NCI-H2107 treated with DMSO at 0.1 percent for 48 hours (cell line): ENCODE measurements around the gene TSC22D2.
"Not testable (repeated sequence)": the region's sequence is repeated elsewhere in the genome, so short reads cannot be mapped to it uniquely, and the experiment has no call there.

Experiments
- DNase-seq: peaks from one replicate; lab custom pipeline; 2025; ENCODE audit not compliant: unreplicated experiment; lab: John Stamatoyannopoulos, UW

Gene TSC22D2

DNA sequence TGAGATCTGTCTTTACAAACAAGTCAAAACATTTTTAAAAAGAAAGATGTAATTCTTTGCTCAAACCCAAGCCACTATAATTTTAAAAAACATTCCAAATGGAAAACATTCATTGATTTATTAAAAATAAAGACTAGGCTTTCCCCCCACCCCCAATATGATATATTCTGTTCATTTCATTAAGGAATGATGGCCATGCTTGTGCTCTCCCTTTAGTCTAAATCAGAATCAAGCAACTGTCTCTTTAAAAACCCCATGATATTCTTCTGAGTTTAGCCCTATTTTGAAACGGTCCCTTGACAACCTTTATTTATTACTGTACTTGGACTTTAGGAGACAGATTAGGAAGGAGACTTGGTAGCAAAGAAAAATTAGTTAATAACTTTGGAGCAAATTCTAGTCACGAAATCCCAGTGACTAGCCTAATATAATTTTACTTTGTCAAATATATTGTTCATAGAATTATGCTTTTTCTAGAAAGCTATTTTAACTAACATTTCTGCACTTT, 38.4 kb downstream of the TSC22D2 start:
- DNase-seq, result no peak

GRCh38 chr3:150447084-150447483, 39.0 kb downstream of the TSC22D2 start:
- DNase-seq, result no peak

- DNase-seq, result no peak
Measured at GRCh38 chr3:150447631-150448465, 39.8 kb downstream of the TSC22D2 start.

- no peak for DNase-seq
Measured at GRCh38 chr3:150449169-150449721, 41.1 kb downstream of the TSC22D2 start.

GRCh38 chr3:150450916-150451315, 42.8 kb downstream of the TSC22D2 start:
- no peak for DNase-seq

- DNase-seq, result no peak
Measured at GRCh38 chr3:150451329-150452048, 43.4 kb downstream of the TSC22D2 start.

DNA sequence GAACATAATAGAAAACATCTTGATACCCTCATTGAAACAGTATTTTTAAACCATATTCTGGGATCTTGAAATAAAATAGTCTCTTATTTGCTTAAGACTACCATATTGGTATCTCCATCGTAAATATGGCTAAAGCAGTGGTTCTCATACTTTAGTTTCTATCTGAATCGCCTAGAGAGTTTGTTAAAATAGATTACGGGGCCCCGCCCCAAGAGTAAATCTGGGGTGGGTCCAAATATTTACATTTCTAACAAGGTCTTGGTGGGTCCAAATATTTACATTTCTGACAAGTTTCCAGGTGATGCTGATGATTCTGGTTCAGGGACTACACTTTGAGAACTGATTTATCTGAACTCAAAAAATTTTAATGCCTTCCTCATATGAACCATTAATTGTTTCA, 45.3 kb downstream of the TSC22D2 start:
- DNase-seq, result no peak

- DNase-seq, result no peak
Measured at GRCh38 chr3:150454085-150454484, 46.0 kb downstream of the TSC22D2 start.

DNA sequence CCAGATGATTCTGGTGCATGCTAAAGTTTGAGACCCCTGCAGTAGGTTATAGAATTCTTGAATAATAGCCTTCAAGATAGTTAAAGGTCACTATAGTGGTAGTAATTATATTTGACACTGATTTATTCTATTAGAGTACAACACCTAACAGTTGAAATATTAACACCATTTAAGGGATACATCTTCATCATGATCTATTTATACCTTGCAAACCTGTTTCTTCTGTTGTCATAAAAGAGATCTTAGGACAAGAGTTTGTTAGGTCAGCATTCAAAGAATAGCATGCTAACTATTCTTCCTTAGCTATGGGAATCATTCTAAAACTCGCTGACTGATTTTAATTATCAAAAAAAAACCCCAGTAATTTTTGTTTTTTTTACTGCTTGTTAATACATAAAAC, 46.5 kb downstream of the TSC22D2 start:
- no peak for DNase-seq

GRCh38 chr3:150455341-150455740, 47.2 kb downstream of the TSC22D2 start:
- DNase-seq, result no peak

DNA sequence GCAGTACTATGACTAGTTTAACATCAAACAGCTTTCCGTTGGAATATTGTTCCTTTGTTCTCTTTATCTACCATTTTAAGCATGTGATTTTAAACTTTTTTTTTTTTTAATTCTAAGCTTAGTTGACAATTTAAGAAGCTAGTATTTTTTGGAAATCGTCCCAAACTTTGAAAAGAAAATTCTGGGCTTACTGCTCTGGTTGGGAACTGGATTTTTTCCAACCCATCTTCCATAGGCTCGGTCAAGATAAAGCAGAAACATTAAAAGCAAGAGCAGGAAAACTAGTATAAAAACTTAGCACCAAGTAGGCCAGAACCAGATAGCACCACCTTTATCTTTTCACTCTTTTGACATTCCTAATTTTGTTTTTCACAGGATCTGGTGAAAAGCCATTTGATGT, 49.9 kb downstream of the TSC22D2 start:
- no peak for DNase-seq

DNA sequence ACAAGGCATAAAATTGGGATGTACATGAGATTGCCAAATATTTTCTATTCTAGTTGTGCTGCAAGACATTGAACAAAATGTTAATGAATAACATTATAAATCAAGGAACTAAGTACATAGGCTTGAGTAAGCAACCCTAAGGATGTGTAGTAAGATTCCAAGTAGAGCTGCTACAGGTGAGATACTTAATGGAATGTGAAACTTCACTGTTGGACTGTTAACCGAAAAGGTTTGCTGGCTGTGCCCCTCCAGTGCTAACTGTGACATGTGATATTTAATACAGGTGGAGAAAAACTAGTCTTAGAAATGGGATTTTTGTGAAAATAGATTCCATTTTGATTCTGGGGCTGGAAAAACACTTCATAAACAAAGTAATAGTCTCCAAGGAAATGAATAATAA, 52.4 kb downstream of the TSC22D2 start:
- DNase-seq, result no peak

DNA sequence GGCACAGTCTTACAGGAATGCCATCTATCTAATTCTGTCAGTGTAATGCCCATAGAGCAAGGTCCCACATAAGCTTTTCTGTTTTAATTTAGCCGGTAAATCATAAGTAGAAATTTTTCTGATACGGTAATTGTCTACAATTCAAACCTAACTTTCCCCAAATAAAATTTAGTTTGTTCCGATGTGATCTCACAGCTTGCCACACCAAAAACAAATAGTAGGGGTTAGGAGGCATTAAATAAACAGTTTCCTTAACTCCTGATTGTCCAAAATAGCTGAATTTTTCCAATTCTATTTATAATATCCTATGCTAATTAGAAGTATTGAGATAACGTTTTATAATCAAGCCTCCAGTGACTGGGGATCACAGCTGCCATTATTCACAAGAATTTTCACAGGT, 53.3 kb downstream of the TSC22D2 start:
- no peak for DNase-seq

DNA sequence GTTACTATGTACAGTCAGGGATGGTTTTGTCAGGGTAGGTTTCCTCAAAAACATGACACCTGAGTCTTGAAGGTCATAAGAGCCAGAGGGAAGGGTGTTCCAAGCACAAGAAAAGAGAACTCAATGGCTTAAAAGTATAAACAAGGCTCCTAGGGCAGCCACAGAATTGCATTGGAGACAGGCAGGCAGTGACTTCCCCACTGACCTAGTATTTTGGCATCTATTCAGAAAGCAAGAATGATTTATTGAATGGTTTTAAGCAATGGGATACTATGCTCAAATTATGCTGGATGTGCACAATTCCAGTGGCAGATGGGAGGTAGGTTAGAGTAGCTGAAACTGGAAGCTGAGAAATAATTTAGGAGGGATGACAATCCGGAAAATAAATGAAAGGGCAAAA, 54.0 kb downstream of the TSC22D2 start:
- DNase-seq, result no peak

DNA sequence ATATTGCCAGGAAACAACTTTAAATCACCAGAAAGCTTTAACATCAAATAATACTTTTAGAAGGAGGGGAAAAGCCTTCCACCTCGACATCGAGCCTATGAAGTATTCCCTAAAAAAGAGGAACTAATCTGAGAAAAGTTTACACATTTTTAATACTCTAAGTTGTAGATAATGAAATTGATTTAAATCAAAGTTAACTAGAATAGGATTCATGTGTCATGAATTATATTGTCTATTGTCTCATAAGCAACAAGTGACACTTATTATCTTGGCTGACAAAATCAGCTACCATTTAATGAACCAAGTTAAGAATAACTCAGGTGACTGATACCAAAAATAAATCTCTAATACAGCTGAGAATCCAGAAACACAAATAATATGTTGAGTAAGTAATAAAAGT, 56.6 kb downstream of the TSC22D2 start:
- DNase-seq, result no peak

GRCh38 chr3:150467381-150467780, 59.3 kb downstream of the TSC22D2 start:
- no peak for DNase-seq

DNA sequence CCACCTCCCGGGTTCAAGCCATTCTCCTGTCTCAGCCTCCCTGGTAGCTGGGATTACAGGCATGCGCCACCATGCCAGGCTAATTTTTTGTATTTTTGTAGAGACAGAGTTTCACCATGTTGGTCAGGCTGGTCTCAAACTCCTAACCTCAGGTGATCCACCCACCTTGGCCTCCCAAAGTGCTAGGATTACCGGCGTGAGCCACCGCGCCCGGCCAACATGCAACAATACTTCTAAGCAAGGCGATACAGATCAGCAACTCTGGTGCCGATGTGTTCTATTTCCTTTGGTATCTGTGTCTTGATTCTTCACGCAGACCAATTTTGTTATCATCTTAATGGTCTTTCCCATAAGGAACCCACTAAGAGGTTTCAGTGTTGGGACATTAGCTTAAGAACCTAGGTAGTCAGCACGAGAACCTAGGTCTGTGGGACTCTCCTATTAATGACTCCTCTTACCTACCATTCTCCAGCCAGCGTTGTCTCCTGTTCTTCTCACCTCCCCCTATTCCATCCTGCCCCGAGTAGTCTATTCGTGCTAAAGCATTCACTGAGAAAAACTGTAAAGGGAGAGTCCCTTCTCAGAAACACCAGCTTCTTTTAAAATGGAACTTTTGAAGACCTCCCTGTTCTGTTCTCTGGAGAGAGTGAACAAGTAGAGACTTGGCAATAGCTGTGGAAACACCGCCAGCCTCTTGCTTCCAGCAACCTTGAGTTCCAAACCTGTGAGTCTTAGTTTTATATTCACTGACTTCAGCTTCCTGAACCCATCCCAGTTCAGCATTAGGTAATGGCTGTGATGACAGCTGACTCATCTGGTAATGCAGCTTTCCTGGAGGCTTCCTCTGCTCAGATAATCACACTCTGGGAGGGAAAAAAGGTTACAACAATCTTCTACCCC, 61.2 kb downstream of the TSC22D2 start:
- no peak for DNase-seq

GRCh38 chr3:150469931-150470740, 62.0 kb downstream of the TSC22D2 start:
- DNase-seq, result no peak

DNA sequence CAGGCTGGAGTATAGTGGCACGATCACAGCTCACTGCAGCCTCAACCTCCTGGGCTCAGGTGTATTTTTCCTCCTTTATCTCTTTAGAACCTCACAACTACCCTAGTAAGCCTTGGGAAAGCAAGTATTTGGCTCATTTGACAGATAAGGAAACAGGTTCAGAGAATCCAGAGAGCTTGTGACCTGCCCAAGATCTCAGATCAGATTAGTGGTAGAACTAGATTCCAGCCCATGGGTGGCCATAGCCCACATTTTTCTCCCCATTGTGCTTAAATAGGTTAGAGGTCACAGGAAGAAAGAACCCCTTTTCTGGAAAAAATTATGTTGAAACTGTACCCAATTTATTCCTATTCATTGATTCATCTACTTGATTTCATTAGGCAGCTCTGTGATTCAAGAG, 64.3 kb downstream of the TSC22D2 start:
- no peak for DNase-seq

DNA sequence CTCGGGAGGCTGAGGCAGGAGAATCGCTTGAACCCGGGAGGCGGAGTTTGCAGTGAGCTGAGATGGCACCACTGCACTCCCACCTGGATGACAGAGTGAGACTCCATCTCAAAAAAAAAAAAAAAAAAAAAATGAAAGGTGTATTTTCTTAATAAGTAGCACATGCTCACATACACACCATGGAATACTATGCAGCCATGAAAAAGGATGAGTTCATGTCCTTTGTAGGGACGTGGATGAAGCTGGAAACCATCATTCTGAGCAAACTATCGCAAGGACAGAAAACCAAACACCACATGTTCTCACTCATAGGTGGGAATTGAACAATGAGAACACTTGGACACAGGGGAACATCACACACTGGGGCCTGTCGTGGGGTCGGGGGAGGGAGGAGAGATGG, 65.1 kb downstream of the TSC22D2 start:
- DNase-seq, result not testable (repeated sequence)
